GM18508 (cell line): Measurements from ENCODE around the gene APBA1.

Experiments
- ATAC-seq: cut with Tn5 transposase; IDR thresholded peaks from one replicate; pipeline ENCODE4 v1.9.1; 2021; ENCODE audit warnings: moderate number of reproducible peaks; ENCODE audit not compliant: insufficient read depth, unreplicated experiment

APBA1 gene

DNA sequence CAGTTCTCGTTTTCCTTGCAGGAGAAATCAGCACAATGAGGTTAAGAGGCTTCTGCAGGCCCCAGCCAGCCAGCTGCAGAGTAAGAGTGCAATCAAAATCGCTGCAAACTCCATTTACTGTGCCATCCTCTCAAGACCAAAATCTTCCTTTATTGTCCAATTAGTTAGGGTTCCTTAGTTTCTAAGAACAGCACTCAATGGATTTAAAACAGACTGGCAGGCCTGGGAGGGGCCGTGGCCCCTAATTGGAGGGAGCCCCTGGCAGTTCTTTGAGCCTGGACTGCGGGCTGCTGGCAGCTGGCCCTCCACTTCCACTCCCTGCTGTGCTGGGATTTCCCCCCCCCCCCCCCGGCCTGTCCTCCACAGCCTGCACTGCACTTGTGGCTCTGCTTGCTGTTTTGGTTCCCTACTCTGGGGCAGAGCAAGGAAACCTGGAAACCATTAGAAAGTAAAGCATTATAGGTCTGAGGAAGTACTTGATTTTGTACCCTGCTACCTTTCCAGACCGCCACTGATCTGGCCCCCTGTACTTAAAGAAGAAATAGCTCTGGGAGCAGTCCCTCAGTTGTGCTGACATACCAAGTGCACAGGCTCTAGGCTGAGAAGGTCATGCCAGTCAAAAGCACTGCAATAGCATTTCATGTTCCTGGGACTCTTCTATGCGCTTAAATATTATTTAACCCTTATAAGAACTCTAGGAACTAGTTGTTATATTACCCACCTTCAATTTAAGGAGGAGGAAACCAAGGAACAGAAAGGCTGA is 129.0 kb downstream of the APBA1 start:
- ATAC-seq = no peak

DNA sequence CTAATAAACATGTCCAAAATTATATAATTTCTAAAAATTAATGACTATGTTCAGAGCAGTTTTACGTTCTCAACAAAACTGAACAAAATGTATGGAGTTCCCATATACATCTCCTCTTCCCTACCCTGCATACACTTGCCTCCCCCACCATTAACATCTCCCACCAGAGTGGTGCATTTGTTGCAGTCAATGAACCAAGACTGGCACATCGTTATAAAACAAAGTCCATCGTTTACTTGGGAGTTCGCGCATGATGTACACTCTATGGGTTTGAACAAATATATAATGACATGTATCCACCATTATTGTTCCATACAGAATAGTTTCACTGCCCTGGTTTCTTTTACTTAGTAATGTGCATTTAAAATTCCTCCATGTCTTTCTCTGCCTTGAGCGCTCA is 130.1 kb downstream of the APBA1 start:
- no peak for ATAC-seq

DNA sequence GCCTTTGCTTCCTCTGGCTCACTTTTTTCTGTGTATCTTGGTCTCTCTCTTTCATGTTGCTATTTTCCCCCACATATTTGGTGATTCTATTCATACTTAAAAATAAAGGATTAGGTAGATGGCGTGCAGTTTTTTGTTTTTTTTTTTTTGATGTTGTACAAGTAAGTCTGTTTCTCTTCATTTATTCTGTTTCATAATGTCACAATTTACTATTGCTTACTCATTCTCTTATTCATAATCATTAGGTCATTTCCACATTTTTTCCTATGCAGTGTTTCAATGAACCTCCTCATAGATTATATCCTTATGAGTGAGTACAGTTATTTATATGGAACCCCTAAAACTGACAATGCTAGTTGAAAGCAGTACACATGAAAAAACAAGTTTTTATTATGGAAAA is 136.3 kb downstream of the APBA1 start:
- no peak for ATAC-seq

DNA sequence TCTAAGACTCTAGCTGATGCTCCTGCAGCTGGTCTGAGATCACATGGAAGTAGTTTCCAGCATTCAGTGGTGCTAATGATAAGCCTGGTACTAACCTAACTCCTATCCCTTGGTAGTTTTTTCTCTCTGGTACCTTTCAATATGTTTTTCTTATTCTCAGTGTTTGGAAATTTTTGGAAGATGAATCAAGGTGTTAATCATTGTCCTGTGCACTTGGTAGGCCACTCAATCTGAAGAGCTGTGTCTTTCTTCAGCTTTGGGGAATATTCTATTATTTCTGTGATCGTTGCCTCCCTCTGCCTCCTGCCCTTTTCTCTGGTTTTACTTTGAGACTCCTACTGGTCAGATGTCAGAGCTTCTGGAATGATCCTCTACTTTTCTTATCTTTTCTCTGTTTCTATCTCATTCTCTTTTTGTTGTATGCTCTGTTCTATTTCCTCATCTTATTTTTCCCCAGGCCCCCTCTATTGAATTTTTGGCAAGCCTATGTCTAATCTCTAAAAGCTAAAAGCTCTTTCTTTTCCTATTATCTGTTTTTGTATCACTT is 136.8 kb downstream of the APBA1 start:
- ATAC-seq = no peak

DNA sequence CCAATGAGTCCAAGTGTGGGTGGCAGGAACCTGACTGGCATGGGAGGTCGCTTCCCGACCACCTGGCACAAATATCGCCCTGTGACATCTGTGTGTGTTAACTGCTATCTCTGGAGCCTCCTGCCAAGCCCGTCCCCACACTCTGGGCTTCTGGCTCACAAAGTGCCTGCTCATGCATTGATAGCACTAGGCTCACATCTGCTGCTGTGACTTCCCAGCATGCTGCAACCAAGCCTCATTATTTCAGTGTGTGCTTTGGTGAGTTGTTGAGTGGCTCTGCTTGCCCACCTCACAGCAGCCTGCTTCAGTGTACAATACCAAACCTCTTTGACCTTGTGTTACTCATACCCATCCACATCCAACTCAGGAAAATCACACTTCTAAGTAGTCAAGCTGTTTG is 139.8 kb downstream of the APBA1 start:
- no peak for ATAC-seq

DNA sequence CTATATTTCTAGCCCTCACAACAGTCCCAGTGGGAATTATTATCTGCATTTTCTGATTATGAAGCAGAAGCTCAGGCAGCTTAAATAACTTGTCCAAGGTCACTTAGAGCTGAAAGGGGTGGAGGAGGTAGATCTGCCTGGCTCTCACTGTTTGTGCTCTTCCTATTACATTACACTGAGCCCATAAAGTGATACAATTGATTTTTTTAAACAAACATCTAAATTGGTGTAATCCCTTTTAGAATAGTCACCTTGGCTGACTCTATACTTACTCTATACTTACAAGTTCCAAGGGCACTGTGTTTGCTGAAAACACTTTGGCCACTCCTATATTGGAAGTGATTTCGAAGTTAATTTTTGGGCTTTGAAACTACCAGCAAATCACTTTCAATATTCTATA is 144.7 kb downstream of the APBA1 start:
- no peak for ATAC-seq

DNA sequence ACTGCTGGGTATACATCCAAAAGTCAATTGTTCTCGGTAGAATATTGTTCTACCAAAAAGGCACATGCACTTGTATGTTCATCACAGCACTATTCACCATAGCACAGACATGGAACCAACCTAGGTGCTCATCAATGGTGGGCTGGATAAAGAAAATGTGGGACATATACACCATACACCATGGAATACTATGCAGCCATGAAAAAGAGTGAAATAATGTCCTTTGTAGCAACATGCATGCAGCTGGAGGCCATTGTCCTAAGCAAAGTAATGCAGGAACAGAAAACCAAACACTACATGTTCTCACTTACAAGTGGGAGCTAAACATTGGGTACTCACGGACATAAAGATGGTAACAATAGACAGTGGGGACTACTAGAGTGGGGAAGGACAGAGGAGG is 145.5 kb downstream of the APBA1 start:
- ATAC-seq = no peak

DNA sequence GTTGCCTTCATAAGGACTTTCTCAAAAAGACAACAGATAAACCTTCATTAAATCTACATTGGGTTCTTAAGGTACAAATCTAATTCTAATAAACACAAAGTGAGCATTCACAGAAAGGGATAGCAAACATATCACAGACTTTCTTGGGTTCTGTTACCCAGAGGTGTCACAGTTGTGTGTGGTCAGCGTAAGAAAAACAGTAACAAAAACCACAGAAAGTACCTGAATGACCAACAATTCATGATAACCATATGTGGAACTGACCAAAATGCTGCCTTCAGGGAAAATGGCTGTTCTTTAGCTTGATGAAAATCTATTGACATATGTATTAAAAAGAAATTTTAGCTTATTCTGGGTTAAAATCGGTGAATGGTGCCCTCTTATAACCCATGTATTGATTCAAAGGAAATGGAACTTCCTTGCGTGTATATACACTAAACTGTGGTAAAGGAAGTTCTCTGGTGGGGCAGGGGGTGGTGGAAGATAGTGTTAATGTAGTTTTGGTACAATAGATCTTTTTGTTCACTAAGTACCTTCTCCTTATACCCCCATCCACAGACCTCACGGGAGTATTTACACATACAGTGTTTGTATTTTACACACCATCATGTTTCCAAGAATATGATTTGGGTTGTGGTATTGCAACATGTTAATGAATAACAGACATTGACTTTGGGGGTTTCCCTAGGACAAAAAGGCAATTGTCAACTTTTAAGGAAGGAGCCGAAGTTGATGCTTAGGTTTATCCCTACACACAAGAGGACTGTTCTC is 152.5 kb downstream of the APBA1 start:
- peak; percentile 95 for ATAC-seq

DNA sequence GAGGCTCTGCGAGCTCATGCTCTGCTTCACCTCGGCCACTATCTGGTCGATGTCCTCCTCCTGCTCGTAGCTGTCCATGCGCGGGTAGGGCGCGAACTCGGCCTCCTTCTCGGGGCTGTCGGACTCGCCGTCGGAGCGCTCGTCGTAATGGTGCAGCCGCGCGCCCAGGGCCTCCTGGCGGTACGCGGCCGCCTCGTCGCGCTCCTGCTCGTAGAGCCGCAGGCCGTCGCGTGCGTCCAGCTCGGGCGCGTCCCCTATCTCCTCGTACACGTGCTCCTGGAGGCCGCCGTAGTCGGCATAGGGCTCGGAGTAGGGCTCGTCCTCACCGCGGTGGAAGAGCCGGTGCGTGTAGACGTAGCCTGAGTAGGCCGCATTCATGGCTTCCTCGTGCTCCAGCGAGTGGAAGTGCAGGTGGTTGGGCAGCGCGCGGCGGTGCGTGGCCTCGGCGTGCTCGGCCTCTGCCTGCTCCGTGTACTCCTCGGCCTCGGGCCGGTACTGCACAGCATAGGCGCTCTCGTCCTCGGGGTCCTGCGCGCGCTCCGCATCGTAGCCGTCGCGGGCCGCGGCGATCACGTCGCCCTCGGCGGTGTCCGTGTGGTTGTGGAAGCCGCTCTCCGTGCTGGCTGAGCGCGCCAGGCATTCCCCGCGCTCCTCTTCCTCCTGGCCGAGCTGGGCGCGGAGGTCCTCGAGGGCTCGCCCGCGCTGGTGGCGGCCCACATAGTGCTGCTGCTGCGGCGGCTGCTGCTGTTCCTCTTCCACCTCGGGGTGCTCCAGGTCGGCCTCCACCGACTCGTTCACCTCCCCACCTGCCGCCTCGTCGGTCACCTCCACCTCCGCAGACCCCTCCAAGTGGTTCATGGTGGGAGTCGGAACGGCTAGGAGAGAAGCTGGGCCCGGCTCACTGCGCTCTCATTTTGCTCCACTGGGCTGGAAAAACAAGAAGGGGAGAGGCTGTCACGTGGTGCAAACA is 155.5 kb downstream of the APBA1 start:
- ATAC-seq = no peak

DNA sequence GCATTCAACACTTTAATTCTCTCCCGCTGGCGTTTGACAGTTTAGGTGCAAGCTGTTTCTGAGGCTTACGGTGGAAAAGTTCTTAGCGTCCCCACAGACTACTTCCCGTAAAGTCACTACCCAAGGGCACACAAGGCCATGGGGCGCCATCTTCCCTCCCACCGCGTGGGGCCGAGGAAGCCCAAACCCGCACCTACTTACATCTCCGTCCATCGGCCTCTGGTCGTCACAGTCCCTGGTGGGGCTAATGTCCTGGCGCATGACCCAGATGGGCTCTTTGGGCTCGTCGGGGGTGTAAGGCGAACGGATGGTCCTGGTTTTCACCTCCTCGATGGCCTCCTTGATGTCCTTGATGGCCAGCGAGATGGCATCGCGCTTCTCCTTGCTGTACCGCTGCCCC is 156.4 kb downstream of the APBA1 start:
- ATAC-seq = no peak

DNA sequence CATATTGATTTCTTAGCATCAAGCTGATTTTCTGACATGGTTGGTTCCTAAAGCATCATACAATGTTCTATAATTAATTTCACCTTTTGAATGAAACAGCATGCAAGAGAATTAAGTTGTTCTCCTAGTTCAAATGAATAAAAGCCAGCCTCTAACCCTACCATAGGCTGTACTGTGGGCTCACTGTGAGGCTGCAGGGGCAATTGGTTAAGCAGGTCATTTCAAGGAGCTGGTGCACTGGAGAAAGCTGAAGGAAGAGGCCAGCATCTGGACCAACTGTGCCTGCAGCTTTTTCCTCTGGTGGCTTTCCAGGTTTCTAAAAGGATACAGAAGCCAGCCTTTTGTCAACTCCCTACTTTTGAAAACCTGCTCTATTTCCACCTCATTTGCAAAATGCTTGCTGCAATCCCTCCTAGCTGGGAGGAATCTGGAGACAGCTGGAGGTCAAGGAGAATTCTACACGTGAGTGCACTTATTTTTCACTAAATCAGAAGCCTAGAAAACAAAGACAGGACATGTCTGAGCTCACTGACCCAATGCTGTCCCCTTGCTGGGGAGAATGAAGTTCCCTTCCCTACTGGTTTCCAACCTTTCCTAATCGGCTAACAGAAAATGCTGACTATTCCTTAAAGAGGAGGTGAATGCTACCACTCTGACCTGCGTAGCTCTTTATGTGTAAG is 158.9 kb downstream of the APBA1 start:
- ATAC-seq = no peak

DNA sequence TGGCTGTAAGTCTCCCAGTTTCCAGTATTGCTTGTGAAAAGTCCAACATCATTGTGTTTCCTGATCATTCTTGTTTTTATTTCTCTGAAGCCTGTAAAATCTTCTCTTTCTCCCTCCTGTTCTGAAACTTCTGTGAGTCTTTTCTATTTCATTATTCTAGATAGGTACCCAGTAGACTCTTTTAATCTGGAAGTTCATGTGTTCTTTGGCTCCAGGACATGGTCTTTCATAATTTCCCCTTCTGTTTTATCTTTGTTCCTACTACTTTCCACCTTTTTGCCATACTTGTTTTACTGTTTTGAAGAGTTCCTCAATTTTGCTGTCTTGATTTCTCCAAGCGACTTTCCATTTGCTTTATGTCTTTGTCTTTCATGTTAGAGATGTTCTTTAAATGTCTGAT is 168.1 kb downstream of the APBA1 start:
- ATAC-seq = no peak

DNA sequence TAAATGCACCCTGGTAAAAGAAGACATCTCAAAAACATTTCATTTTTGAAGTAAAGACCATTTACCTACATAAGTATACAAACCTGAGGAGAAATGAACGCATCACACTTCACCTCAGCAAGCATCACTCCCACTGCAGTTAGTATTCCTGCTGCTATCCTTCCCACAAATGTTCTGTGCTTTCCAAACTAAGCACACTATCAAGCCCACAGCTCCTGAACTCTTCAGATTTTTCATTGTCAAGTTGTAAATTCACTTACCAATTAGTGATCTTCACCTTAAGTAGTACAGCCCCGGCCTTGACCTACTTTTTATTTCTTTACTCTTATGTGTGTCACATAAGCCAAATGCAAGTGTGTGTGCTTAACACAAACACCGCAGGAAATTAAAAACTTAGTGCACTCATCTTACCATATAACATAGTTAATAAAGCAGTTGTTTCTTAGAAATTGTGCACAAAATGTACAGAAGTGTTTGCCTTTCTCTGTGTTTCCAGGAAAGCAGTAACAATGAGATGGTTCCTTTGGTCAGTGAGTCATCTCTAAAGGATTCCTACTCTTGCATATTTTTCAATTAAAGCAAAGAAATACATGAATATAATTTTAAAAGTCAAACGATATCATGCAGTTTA is 169.4 kb downstream of the APBA1 start:
- ATAC-seq = no peak

DNA sequence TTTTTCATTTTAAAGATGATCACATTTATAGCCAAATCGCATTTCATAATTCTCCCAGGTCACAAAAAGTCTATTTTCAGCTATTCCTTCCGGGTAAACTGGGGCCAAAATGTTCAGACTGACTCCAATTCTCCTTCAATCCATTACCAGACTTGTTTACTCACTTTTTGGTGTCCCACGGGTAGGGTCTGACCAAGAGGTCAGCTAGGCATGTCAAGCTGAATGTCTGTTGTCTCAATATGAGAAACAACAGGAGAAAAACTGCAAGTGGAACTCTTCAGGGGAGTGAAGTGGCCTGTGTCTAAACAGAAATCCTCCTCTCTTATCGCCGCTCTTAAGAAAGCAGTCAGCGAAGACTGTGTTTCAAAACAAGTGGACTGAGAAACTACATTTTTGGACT is 171.3 kb downstream of the APBA1 start:
- ATAC-seq = no peak

DNA sequence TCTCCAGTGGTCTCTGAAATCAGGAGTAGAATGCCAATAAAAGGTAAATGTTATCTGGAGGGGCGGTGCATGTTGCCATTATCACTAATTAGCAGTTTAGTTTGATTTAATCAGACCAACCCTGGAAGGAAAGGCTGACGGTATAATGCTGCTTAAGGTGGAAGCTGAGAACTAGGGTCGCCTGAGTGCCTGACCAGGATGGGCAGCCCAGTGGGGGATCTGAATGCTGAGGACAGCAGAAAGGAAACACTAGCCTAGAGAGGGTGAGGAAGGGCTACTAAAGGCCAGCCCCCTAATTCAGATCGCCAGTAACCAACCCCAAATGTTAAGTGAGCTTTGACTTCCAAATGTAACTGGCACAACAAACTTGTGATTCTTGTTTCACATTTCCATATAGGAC is 172.2 kb downstream of the APBA1 start:
- no peak for ATAC-seq

DNA sequence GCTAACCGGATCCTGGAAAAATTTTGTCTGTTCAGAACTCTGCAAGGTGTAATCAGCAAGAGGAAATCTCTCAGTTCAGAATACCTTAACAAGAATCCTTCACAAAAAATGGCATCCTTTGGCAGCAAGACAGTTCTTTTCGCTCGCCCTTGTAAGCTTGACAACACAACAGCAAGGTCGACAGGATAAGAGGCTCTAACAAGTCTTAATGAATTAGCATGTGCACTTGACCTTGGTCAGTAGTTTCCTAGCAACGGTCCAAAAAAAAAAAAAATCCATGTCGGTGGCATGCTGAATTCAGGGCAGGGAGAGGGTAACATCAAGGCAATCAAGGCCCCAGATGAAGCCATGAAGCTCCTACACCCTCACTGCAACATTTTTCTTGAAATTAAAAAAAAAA is 172.8 kb downstream of the APBA1 start:
- ATAC-seq = no peak

DNA sequence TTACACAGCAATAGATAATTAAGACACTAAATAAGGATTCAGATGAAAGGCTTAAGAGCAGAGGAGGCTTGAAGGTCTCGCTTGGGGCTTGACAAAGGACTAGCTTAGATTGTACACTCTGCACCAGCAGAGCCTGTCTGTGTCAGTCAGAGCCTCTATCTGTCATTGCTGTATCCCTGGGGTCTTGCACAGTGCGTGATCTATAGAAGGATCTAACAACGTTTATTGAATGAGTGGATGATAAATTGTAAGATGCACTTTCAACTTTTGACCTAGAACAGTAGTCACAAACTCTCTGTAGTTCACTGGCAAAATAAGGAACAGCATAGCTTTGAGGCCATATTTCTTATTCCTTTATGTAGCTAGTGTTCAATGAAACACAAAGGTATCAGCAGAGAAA is 173.7 kb downstream of the APBA1 start:
- ATAC-seq = no peak

DNA sequence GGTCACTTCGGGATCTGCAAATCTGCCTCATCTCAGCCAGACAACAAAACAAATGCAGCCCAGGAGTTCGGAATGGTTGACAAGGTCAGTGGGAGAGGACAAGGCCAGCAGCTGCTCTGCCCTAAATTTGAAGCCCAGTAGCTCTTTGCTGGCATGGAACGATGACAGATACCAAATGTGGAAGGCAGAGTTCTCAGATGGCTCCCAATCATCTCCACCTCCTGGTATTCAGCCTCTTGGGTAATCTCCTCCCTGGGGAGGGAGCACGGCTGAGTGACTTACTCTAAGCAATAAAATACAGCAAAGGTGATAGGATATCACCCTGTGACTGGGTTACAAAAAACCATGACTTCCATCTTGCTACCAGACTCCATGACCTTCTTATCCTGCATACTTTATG is 174.4 kb downstream of the APBA1 start:
- ATAC-seq = no peak

DNA sequence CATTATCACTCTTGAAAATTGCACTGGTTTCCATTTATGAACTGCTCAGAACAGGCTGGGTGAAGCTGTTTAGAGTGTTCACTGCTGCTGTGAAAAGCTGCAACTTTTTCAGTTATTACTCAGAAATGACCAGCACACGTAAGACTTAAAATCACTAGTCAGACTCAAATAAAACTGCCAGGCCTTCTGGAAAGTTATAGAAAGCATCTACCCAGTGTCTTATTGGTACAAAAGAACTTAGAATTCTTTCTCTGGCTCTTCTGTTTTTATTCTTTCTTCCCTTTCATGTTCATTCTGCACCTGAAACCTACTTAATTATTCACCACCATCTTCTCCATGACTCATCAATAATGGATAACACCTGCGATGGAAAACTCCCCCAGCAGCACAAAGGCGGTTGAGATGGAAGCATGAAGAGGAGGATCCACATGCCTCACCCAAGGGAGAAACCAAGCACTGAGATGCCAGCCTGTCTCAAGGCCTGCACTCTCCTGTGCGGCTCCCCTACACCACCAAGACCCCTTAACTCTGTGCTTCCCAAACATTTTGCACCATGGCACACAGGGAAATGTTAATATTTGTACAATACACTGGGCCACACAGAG is 175.2 kb downstream of the APBA1 start:
- no peak for ATAC-seq
